ENCODE data around the gene ZBTB9. TPM values are rescaled to one million over a fixed set of nuclear protein-coding genes. Genes with fewer than 3 reads are reported as not detected.

The ZBTB9 gene
- total RNA-seq, 1 donor from 2014 or later: 10.4 TPM

DNA sequence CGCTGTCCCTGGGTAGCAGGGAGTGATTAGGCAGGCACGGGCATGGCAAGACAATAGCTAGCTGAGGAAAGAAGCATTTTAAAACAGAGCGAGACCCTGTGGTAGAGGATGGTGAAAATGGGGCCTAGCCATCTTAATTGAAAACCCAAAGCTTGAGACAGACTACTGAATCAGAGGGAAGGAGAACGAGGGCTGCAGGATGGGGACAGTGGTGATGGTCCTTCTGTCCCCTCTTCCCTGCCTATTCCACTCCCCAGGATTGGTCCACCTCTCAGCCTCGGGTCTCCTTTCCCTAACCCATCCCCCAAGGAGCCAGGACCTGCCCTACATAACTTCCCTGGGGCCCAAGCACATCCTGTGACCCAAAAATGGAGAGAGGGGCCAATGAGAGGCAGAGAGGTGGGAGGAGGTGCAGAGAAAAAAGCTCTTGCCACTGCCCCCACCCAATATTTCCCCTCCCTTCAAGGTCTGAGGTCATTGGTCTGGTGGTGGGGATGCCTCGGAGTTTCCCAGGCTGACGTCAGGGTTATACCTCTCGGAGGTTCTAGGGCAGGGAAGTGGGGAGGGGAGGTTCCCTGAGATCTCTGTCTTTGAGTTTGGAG is 35.6 kb upstream of the ZBTB9 start:
- DNase-seq (ENCODE audit: low spot score): peak; percentile 45

DNA sequence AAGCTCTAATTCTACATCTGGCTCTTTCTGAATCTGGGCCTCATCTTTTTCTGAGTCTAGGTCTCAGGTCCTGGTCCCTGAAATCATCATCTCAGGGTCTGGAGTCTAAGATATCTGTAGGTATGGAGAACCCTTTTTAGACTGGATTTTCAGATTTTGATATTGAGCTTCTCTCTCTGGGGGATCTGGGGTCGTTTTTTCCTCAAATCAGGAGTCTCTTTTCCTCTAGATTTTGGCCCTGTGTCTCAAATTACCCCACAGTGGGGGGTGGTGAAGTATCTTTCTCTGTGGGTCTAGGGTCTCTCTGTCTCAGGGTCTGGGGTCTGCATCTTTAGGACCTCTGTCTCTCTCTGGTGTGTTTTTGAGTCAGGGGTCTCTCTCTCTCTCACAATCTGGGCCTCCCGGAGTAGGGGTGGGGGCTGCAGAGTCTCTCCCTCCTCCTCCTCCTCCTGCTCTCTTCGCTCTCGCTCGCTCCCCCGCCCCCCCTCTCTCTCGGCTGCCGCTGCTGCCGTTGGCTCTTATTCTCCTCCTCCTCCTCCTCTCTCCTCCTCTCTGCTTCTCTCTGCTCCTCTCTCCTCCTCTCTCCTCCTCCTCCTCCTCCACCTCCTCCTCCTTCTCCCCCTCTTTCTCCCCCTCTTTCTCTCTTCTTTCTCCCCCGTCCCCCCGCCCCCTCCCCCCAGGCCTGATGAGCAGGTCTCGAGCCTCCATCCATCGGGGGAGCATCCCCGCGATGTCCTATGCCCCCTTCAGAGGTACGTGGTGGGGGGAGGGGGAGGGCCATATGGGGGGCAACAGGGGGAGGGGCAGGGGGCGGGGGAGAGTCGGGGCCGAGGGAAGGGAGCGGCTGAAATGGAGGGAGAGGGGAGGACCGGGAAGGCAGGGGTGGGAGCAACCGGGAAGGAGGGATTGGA is 34.5 kb upstream of the ZBTB9 start, which contains the start of gene SYNGAP1:
TSS of gene SYNGAP1 (plus strand) at position 486 of the 911 bp plus-strand sequence. CDS start at position 686, 200 bp downstream.
- peak; percentile 90 for DNase-seq (ENCODE audit: low spot score)

DNA sequence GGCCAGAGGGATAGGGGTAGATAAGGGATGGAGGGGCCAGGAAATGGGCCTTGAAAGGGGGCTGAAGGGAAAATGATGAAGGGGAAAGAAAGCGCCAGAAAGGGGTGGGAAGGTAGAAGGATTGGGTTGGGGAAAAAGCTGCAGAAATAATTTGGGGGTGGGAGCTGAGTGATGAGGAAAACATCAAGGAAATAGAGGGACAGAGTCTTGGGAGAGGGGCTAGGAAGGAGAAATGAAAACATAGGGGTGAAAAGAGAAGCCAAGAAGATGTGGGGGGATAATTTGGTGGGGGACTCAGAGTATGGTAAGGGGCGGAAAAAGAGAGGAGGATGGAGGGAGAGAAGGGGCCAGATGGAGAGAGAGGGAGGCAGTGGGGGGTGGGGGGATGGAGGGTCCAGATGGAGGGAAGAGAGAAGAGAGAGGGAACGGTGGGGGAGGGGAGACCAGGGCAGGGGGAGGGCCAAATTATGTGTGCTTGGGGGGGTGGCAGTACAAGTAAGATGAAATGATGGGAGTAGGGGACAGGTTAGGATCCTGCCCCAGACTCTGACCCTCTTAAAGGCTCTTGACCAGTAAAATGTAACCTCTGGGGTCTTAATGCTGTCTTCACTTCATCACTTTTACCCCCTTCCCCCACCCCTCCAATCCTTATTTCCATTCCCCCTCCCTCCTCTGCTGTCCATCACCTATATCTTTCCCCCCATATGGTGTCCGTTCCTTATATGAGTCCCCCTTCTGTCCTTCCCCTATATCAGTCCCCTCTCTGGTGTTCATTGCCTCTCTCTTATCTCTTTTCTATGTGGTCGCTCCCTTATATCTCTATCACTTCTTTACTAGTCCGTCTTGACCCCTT is 33.7 kb upstream of the ZBTB9 start:
- DNase-seq (ENCODE audit: low spot score): no peak

DNA sequence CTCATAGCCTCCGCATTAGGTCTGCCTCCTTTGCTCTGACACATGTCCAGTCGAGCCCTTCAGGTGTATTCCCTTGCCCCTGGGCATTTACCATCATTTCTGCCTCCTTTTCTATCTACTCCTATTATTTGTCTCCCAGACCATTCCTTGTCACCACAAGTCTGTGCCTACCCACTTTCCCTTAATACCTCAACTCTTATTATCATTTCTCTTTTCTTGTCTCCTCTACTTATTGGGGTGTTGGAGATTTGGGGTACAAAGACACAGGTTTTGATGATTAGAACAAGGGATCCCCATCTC is 33.1 kb upstream of the ZBTB9 start:
- DNase-seq (ENCODE audit: low spot score): no peak

DNA sequence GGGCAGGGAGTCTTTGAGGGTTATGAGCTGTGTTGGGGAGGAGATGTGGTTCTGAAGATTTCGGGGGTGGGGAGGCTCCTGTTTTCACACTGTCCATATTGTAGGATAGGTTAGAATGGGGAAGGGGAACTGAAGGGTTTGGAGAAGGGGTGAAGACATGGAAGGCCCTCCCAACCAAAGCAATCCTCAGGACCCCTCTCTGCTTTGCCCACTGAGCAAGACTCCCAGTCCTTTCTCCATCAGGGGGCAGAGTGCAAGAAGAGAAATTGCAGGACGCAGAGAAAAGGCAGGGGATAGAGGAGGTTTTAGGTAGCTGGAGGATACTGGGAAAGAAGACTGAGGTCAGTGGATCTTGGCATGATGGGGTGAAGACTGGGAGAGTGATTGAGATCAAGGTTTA is 30.6 kb upstream of the ZBTB9 start:
- DNase-seq (ENCODE audit: low spot score): no peak

DNA sequence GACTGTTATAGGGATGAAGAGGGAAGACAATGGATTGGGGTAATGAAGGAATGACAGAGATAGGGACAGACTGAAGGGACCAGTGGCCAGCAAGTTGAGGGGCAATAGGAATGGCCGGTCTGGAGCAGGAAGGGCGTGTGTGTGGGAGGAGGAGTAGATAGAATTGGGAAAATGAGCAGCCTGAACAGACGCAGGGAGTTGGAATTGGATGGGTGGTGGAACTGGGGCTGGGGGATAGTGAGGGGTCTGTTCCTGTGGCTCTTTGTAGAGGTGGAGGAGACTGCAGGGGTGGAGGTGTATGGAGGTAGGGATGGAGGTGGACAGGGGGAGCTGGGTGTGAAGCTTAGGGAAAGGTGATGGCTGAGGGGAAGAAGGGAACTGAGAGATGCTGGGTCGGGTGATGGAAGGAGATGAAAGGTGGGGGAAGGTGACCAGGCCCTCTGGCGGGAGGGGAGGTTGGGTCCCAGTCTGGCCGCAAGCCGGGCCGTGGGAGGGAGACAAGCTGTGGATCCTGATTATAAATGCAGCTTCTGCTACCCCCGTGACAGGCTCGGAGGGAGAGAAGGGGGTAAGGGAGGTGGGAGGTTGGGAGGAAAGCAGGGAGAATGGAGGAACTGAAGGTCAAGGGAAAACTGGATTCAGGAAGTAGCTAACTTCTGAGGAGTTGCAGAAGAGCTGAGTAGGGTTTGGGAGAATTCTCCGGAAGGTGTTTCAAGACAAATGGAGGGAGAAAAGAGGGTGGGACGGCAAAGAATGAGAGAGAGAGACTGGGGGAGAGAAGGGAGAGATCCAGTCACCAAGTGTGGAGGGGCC is 29.3 kb upstream of the ZBTB9 start:
- DNase-seq (ENCODE audit: low spot score): no peak

DNA sequence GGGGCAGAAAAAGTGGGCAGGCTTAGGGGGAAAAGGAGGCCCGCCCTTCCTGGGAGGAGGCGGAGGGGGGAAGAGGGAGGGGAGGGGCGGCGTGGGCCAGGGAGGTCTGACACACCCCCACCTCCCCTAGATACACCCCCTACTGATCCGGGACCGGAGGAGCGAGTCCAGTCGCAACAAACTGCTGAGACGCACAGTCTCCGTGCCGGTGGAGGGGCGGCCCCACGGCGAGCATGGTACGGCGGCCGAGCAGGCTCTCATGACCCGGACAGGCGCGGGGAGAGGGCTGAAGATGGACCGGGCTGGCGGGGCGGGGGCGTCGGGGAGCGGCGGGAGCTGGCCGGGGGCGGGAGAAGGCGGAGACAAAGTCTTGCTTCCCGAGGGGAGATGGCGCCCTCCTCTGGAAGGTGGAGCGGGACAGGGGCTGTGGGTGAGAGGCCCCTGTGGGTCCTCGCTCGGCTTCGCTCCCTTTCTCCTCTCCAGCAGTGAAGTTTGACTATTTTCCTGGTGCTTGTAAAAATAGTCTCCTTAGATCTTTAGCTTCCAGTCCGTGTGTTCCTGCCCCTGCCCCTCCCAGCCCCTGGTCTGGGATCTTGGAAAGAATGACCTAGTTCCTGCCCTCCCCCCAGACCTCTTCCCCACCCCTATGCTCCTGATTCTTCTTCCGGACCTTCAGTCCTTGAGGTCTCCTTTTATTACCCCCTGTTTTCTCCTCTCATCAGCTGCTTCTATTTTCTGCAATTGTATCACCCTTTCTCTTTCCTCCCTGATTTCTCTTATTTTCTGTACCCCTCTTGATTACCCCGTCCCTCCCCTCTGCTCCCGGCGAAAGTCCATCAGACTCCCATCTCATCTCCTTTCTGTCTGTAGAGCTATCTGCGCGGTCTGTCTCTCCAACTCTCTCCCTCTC is 28.5 kb upstream of the ZBTB9 start:
- DNase-seq (ENCODE audit: low spot score): peak; percentile 93

DNA sequence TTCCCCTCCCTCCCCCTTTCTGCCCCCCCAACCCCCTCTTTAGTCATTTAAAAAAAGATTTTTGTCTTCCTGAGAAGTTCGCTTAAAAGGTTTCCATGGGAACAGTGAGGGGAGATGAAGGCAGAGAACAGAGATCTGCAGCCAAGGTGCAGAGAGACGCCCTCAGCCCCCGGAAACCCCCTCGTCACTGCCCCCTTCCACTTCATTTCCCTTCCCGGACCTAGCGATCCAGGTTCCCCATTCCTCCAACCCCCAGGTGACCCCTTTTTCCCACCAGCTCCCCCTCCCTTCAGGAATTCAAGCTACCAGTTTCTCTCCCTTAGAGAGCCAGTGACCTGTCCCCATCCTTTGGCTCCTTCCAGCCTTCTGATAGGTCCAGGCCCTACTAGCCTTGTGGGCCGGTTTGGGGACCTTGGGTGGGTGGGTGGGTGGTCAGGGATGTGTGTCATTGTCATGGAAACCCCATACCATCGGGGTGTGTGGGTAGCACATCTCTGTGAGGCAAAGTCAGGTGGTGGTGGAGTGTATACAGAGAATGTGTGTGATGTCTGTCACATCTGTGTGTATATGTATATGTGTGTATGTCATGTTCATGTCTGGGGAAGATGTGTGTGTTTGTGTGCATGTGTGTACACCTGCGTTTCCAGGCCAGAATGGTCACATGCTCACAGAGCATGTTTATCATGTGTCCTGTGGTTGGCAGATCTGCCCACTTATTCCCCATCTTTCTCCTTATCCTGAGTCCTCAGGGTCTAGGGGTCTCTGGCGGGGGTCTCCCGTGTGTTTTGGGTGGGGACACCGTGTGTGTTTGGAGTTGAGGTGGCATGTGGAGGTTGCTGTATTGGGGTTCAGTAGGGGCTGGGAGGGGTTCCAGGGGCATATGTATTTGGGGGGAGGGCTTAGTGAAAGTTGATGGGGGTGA is 27.5 kb upstream of the ZBTB9 start:
- DNase-seq (ENCODE audit: low spot score): peak; percentile 31

DNA sequence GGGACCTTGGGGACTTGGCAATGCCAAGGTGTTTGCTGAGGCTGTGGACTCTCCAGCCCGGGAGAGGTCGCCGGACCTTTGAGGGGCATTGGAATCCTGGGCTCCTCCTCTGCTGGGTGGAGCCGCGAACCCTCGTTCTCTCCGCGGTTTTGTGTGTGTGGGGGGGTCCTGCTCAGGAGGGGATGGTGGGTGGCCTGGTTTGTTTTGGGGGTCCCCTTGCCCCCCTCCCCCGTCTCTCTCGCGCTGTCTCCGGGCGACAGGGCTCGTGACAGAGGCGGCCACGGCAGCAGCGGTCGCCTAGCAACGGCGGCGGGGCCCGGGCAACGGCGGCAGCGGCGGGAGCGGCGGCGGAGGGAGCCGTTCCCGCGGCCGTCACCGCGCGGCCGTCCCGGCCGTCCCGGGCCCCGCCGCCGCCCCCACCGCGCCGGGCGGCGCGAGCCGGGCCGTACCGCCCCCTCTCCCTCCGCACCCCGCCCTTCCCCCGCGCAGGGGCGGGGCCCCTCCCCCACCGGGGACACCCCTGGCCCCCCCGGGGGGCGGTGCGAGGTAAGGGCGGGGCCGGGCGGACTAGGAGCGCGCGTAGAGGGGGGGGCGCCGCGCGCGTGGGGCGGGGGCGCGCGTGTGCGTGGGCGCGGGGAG is 26.7 kb upstream of the ZBTB9 start:
- DNase-seq (ENCODE audit: low spot score): peak; percentile 25

DNA sequence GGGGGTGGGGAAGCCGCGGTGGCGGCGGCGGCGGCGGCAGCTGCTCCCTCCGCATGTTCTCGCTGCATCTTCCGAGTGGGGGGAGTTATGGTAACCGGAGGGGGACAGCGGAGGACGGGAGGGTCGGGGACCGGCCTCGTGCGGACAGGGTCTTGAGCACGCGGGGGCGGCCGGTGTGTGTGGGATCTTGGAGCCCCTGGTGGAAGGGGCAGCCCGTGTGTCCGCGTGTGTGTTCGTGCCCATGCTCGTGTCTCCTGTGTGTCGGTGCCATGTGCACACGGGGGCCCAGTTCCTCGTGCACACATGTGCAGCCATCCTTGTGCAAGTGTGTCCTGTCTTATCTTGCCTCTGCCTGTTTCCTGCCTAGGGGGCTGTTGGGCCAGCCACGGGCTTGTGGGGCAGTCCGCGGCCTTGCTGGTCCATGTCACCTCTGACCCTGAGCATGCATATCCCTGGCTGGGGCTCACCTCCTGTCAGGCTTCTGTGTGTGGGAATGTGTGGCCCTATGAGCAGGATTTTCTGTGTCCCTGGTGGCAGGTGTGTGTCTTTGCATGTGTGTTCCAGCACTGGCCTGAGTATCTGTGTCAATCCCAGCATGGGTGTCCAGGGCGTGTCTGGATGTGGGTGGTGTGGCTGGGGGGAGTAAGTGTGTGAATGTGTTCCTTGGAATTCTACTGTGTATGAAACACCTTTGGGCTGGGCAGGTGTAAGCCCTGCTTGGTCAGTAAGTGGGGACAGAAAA is 26.0 kb upstream of the ZBTB9 start:
- peak; percentile 38 for DNase-seq (ENCODE audit: low spot score)

DNA sequence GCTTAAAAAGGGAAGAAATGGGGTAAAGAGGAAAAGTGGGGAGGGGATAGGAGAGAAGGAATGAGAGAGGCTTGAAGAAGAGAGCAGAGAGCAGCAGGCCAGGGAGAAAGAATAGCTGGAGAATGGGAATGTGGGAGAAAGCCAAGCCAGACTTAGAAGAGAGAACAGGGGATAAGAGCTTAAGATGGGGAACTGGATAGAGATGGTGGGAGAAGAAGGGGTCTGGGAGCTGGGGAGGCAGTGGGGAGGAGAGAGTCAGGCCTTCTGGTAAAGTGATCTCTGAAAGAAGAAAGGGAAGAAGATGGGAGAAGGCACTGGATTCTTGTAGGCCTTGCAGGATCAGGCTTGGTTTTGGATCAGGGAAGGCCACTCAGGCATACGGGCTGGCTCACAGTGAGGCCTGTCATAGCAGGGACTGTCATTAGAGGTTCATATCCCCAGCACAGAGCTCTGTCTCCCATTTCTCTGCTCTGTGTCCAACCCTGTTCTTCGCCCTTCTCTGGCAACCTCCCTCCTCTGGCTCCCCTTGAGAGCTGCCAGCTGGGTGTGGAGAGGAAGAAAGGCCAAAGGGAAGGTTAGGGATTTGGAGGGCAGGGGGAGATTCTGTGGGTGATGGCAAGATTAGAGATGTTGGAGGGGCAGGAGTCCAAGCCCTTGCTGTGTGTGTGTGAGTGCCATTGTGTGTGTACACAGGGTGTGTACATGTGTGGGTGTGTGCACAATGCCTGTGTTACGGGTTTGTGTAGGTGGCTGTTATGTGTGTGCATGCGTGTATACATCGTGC is 25.2 kb upstream of the ZBTB9 start:
- no peak for DNase-seq (ENCODE audit: low spot score)

DNA sequence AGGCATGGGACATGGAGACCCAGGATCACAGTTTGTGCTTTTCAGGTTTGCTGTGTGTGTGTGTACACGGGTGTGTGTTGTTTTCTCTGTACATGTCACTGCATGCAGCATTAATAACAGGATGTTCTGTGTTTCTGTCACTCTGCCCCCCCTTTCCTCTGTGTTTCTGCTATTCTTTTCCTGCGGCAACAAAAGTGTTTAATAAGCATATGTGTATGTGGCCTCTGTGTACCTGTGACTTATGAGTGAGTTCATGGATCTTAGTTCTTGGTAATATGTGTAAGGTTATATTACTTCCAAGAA is 24.7 kb upstream of the ZBTB9 start:
- no peak for DNase-seq (ENCODE audit: low spot score)

DNA sequence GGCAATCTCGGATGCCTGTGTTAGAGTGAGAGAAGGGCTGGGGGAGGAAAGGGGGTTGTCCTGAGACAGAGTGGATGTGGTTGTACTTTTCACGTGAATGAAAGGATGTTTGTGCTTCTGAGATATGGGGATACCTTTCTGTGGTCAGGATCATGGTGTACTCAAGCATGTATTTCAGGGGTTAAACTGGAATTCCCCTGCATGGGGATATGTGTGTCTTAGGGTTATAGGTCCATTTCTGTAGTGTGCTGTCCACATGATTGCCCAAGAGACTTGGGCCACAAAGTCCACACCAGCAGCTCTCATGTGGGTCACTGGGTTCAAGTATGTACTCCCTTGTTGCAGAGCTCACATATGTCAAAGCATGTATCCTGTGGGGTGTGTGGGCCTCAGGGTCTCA is 24.0 kb upstream of the ZBTB9 start:
- DNase-seq (ENCODE audit: low spot score): no peak

DNA sequence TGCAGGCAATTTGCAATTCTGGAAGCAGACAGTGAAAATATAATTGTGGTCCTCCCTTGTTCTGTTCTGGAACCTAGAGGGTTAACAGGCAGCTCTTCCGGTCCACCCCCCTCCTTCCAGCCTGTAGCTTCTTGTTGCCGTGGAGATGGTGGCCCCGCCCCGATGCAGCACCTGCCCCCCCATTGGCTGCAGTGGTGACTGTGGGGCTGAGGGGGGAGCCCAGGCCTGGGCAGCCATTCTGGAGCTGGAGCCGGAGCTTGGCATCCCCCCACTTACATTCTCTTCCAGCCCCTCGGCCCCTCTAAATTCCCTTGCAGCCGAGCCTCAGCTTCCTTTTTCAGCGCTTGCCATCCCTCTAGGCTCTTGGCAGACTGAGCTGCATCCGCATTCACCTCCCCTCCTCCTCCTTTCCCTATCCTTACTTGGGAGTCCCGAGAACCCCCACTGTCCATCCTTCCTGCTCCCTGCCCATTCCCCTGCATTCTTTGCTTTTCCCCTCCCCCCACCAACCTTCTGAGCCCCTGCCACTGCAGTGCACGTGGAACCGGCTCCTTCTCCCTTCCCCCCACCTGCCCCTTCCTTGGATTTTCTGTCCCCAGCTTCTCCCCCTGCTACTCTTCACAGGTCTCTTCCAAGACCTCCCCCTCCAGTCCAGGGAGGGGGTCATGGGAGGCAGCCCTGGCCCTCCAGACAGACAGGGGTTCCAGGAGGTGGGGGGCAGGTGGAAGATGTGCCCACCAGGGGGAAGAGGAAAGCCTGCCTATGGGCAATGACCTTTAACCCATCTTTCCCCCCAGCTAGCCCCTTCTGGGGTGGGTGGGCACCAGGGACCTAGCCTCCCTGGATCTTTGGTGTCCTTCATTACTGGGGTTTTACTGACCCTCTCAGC is 23.1 kb upstream of the ZBTB9 start:
- DNase-seq (ENCODE audit: low spot score): peak; percentile 75

DNA sequence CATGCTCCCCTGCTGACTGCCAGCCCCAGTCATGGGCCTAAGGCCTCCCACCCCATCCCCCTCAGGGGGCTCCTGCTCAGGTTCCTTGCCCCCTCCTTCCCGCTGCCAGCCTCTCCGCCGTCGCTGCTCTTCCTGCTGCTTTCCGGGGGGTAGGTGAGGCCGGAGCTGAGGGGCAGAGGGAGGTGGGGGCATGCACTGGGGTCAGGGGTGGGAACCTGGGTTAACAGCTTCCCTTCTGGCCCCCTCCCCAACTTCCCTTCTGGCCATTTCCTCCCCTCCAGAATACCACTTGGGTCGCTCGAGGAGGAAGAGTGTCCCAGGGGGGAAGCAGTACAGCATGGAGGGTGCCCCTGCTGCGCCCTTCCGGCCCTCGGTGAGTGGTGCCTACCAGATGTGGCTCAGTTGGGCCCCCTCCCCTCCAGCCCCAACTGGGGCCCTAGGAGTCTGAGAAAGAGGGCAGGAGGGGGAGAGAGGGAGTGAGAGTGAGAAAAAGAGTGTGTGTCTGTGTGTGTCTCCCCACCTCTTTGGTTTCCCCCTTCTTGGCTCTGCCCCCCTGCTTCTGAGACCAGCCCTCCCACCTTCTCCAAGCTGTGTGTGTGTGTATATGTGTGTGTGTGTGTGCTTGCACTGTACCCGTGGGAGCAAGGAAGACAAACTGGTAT is 22.4 kb upstream of the ZBTB9 start:
- no peak for DNase-seq (ENCODE audit: low spot score)

DNA sequence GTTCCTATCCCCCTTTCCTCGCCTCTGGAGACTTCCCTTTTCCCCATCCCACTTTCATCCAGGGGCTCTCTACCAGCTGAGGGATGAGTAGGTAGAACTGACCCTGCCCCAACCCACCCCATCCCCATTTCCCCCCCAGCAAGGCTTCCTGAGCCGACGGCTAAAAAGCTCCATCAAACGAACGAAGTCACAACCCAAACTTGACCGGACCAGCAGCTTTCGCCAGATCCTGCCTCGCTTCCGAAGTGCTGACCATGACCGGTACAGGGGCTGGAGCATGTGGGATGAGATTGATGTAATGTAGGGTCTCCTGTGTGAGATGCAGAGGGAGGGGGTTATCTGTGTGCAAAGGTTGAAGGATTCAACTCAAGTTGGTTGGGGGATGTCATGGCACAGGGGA is 21.8 kb upstream of the ZBTB9 start:
- DNase-seq (ENCODE audit: low spot score): no peak
